Neural progenitor cell (in vitro differentiated cells): ENCODE data around the gene IWS1.

Experiments
- EZH2 ChIP-seq: fragments of 200-600 bp; sonication (generic); IDR thresholded peaks from 2 replicates; pipeline ENCODE4 v1.6.1; 2017; ENCODE audit warnings: antibody characterized with exemption, mild to moderate bottlenecking, moderate library complexity
- EZH2phosphoT487 ChIP-seq: fragments of 200-600 bp; sonication (generic); IDR thresholded peaks from 2 replicates; pipeline ENCODE4 v1.6.1; 2017; ENCODE audit warnings: antibody characterized with exemption
- TF ChIP-seq, protein P1 (sequence below): fragments of 200-600 bp; sonication (generic); IDR thresholded peaks from 2 replicates; pipeline ENCODE4 v1.5.1; 2017; ENCODE audit warnings: antibody characterized with exemption, mild to moderate bottlenecking

DNA sequence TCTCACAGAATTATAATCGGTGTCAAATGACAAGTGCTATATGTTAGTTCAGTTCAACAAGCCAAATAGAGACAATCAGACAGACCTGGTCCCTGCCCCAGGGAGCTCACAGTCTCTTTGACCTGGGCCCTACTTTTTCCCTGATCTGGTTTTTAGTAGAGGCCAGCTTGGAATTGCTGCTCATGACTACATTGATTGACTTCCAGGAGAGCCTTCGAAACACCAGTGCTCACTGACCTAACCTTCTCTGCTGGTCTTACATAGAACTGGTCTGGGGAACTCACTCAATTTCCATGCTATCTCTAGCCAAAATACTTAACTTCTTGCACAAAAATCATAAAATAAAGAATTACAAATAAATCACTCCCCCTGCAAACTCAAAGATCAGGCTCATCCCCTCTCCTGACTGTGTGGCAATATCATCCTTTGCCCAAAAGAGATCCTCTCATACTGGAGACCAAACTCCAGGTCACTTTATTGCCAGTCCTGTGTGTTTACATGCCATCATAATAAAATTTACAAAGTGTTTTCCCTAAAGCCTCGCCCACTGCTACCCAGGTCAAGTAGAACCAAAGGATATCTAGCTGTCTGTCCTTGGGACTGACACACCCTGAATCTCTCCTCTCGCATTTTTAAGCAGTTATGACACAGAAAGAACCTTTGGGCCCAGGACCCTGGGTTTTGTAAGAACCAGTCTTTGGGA is 54.9 kb downstream of the IWS1 start:
- TF ChIP-seq, protein P1, sequence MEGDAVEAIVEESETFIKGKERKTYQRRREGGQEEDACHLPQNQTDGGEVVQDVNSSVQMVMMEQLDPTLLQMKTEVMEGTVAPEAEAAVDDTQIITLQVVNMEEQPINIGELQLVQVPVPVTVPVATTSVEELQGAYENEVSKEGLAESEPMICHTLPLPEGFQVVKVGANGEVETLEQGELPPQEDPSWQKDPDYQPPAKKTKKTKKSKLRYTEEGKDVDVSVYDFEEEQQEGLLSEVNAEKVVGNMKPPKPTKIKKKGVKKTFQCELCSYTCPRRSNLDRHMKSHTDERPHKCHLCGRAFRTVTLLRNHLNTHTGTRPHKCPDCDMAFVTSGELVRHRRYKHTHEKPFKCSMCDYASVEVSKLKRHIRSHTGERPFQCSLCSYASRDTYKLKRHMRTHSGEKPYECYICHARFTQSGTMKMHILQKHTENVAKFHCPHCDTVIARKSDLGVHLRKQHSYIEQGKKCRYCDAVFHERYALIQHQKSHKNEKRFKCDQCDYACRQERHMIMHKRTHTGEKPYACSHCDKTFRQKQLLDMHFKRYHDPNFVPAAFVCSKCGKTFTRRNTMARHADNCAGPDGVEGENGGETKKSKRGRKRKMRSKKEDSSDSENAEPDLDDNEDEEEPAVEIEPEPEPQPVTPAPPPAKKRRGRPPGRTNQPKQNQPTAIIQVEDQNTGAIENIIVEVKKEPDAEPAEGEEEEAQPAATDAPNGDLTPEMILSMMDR = no peak
- no peak for TF ChIP-seq EZH2
- no peak for TF ChIP-seq EZH2phosphoT487
